Measurements from ENCODE around the gene GTF3A. TPM values are rescaled to one million over a fixed set of nuclear protein-coding genes. Genes with fewer than 3 reads are reported as not detected.

GTF3A gene
- total and polyA plus RNA-seq, 2 donors (not counting 3 experiments of a cell fraction or from before 2014, with no cell fraction given), result 37.9 to 73.3 TPM

GRCh38 chr13:27450921-27451471 is 26.6 kb downstream of the GTF3A start:
- H3K9me3 ChIP-seq (replicated peaks; ENCODE audit: control insufficient read depth, insufficient read depth, low read length), result no peaks in the 10 kb centered on the region
- intact Hi-C loops (cut with micrococcal nuclease) (loop anchor here (1.0 to 5.0 kb wide), 4 partner anchors 25 to 180 kb away; partner anchors contain the start of genes LNX2, POLR1D and RASL11A), dilution Hi-C loops (cut with MboI; ENCODE audit: extremely low pct_ligation_motif_present, low sequenced_read_pairs) (no loop called here)
- peak overlapping the region; percentile 72 for H3K4me2 ChIP-seq (ENCODE audit: insufficient read depth, low read length)
- peak overlapping the region; percentile 73 for H3K9ac ChIP-seq (replicated peaks; ENCODE audit: extremely low read depth, insufficient read depth, low read length)
- peaks cover 21% of the 10 kb centered on the region for H3K4me1 ChIP-seq (ENCODE audit: control insufficient read depth, extremely low read depth, insufficient read depth, low read length)
- no peaks in the 10 kb centered on the region for H3K36me3 ChIP-seq (ENCODE audit: control insufficient read depth in 2 of 2, extremely low read depth in 1 of 2, insufficient read depth in 2 of 2, low read length in 2 of 2)
- H2AFZ ChIP-seq (ENCODE audit: low read depth, low read length), result peak overlapping the region; percentile 76
- TF ChIP-seq CTCF (IDR thresholded peaks at IDR 0.05; ENCODE audit: extremely low read depth in 1 of 2, insufficient read depth in 1 of 2, low read depth in 1 of 2, low read length in 2 of 2) (no peak), MYC (IDR thresholded peaks at IDR 0.05; ENCODE audit: low read depth, low read length) (no peak)
- TF ChIP-seq, protein P1, sequence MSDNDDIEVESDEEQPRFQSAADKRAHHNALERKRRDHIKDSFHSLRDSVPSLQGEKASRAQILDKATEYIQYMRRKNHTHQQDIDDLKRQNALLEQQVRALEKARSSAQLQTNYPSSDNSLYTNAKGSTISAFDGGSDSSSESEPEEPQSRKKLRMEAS (IDR thresholded peaks at IDR 0.05; ENCODE audit: insufficient read depth, insufficient read length), result no peak
- no peaks in the 10 kb centered on the region for H3K9me1 ChIP-seq (replicated peaks; ENCODE audit: control insufficient read depth, extremely low read depth, insufficient read depth, low read length)
- POLR2A ChIA-PET, result interaction anchor here (2.1 kb wide), 1 partner anchor 25 kb away, joined by 8 read pairs; no protein-coding TSS in a partner anchor
- peak overlapping the region; percentile 55 for H3K27ac ChIP-seq (ENCODE audit: insufficient read depth, low read depth, low read length)
- CTCF ChIA-PET, result interaction anchor here (0.5 to 6.4 kb wide), 9 partner anchors 12 to 745 kb away, joined by 3 to 41 read pairs (median 4); partner anchors contain the start of gene GTF3A
- peak; percentile 33 for DNase-seq (ENCODE audit: low read depth, low spot score)
- no TSS peak for BruUV-seq (replicated peaks)
- peaks cover 14% of the 10 kb centered on the region for H3K79me2 ChIP-seq (ENCODE audit: control insufficient read depth, insufficient read depth, low read length)
- no peaks in the 10 kb centered on the region for H4K20me1 ChIP-seq (replicated peaks; ENCODE audit: control insufficient read depth, extremely low read depth, insufficient read depth, low read length)
- FAIRE-seq, result no peak
- peaks cover 7 to 20% of the 10 kb centered on the region in 2 experiments for H3K27me3 ChIP-seq (ENCODE audit: control insufficient read depth in 2 of 2, insufficient read depth in 2 of 2, low read length in 2 of 2)
- peak overlapping the region; percentile 68 to 90 (median 82) for H3K4me3 ChIP-seq (replicated peaks in 1 of 3; ENCODE audit: insufficient read depth in 1 of 3, low read depth in 1 of 3, low read length in 3 of 3)

DNA sequence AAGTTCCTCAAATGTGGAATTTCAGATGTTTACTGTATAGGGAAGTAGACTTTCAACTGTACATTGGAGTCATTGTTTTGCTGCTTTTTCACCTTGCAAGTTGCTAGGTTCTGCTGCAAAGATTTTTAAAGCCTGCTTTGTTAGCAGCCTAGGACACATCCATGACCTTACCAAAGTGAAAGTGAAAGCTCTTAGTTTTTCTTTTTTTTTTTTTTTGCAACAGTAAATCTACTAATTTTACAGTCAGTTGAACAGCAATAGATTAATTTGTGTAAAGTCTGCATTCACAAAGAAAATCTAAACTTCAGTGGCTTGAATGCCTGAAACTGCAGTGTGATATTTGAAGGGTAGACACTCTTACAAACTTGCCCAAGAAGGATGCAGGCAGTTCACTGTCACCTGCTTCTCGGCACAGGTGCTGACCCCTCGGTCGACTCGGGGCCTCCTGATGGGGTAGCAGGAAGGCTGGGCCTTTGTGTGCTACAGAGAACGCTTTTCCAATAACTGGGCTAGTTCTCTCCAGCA is 31.0 kb downstream of the GTF3A start:
- intact Hi-C loops (cut with micrococcal nuclease), result no loop called here
- POLR2A ChIA-PET, result no interaction called here
- Histone ChIP-seq H3K9me1 (replicated peaks; ENCODE audit: control insufficient read depth, extremely low read depth, insufficient read depth, low read length) (no peaks in the 10 kb centered on the region), H3K4me3 (replicated peaks in 1 of 3; ENCODE audit: insufficient read depth in 1 of 3, low read depth in 1 of 3, low read length in 3 of 3) (no peak overlapping the region), H3K27me3 (ENCODE audit: control insufficient read depth in 2 of 2, insufficient read depth in 2 of 2, low read length in 2 of 2) (peaks cover 7 to 20% of the 10 kb centered on the region in 2 experiments), H3K36me3 (ENCODE audit: control insufficient read depth in 2 of 2, extremely low read depth in 1 of 2, insufficient read depth in 2 of 2, low read length in 2 of 2) (no peaks in the 10 kb centered on the region), H3K9me3 (replicated peaks; ENCODE audit: control insufficient read depth, insufficient read depth, low read length) (no peaks in the 10 kb centered on the region), H3K9ac (replicated peaks; ENCODE audit: extremely low read depth, insufficient read depth, low read length) (no peak overlapping the region), H4K20me1 (replicated peaks; ENCODE audit: control insufficient read depth, extremely low read depth, insufficient read depth, low read length) (no peaks in the 10 kb centered on the region), H3K79me2 (ENCODE audit: control insufficient read depth, insufficient read depth, low read length) (no peaks in the 10 kb centered on the region), H2AFZ (ENCODE audit: low read depth, low read length) (peak overlapping the region; percentile 93), H3K4me2 (ENCODE audit: insufficient read depth, low read length) (peak overlapping the region; percentile 58), H3K27ac (ENCODE audit: insufficient read depth, low read depth, low read length) (no peak overlapping the region), H3K4me1 (ENCODE audit: control insufficient read depth, extremely low read depth, insufficient read depth, low read length) (peaks cover 7% of the 10 kb centered on the region)
- dilution Hi-C loops (cut with MboI; ENCODE audit: extremely low pct_ligation_motif_present, low sequenced_read_pairs), result no loop called here
- CTCF ChIA-PET, result interaction anchor here (0.7 to 4.1 kb wide), 5 partner anchors 10 to 499 kb away, joined by 3 to 20 read pairs (median 4); no protein-coding TSS in a partner anchor
- no TSS peak for BruUV-seq (replicated peaks)
- no peak for TF ChIP-seq EZH2 (IDR thresholded peaks at IDR 0.05; ENCODE audit: borderline replicate concordance, low read depth, low read length, severe bottlenecking)
- TF ChIP-seq JUN (IDR thresholded peaks at IDR 0.05; ENCODE audit: borderline replicate concordance, insufficient read depth, insufficient read length, low read depth), result no peak
- TF ChIP-seq CTCF (IDR thresholded peaks at IDR 0.05; ENCODE audit: extremely low read depth in 1 of 2, insufficient read depth in 1 of 2, low read depth in 1 of 2, low read length in 2 of 2), result no peak
- no peak for TF ChIP-seq POLR2A (IDR thresholded peaks at IDR 0.05; ENCODE audit: low read depth, low read length)
- TF ChIP-seq, protein P1 (IDR thresholded peaks at IDR 0.05; ENCODE audit: insufficient read depth, insufficient read length), result no peak
- DNase-seq (ENCODE audit: low read depth, low spot score) (no peak), FAIRE-seq (no peak)
